Fibroblast of pulmonary artery (primary cell): ENCODE measurements around the gene UNC13A.

ENCODE experiments used
- DNase-seq: peaks from one replicate; pipeline ENCODE4 v3.0.0-alpha.2; 2010; ENCODE audit warnings: low read depth
- H3K4me3 ChIP-seq: replicated peaks from 2 replicates; pipeline ENCODE4 v1.5.1; 2011; ENCODE audit warnings: low read depth, mild to moderate bottlenecking, control low read depth, low read length, moderate library complexity
- TF ChIP-seq, protein P1 (sequence below): IDR thresholded peaks from 2 replicates; pipeline ENCODE4 v1.5.1; 2011; ENCODE audit warnings: mild to moderate bottlenecking, control low read depth, low read length, inconsistent platforms; ENCODE audit errors: missing control alignments

The UNC13A gene

DNA sequence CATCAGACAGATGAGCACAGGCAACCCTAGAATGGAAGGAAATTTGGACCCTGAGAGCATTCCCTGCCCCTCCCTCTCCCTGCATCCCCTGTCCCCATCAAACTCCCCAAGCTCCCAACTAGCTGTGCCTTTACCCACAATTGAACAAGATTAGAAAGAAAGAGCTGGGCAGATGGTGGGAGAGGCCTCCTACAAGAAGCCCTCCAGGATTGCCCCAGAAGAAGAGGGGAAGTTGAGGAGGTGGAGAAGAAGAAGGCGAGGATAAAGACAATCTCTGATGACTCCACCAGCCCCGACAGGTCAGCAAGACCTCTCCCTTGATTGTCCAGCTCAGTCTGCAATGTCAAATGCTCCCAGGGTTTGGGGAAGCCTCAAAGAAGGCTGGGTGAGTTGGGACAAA is 11.9 kb downstream of the UNC13A start:
- TF ChIP-seq, protein P1, sequence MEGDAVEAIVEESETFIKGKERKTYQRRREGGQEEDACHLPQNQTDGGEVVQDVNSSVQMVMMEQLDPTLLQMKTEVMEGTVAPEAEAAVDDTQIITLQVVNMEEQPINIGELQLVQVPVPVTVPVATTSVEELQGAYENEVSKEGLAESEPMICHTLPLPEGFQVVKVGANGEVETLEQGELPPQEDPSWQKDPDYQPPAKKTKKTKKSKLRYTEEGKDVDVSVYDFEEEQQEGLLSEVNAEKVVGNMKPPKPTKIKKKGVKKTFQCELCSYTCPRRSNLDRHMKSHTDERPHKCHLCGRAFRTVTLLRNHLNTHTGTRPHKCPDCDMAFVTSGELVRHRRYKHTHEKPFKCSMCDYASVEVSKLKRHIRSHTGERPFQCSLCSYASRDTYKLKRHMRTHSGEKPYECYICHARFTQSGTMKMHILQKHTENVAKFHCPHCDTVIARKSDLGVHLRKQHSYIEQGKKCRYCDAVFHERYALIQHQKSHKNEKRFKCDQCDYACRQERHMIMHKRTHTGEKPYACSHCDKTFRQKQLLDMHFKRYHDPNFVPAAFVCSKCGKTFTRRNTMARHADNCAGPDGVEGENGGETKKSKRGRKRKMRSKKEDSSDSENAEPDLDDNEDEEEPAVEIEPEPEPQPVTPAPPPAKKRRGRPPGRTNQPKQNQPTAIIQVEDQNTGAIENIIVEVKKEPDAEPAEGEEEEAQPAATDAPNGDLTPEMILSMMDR = no peak
- H3K4me3 ChIP-seq = no peak overlapping the region
- no peak for DNase-seq

DNA sequence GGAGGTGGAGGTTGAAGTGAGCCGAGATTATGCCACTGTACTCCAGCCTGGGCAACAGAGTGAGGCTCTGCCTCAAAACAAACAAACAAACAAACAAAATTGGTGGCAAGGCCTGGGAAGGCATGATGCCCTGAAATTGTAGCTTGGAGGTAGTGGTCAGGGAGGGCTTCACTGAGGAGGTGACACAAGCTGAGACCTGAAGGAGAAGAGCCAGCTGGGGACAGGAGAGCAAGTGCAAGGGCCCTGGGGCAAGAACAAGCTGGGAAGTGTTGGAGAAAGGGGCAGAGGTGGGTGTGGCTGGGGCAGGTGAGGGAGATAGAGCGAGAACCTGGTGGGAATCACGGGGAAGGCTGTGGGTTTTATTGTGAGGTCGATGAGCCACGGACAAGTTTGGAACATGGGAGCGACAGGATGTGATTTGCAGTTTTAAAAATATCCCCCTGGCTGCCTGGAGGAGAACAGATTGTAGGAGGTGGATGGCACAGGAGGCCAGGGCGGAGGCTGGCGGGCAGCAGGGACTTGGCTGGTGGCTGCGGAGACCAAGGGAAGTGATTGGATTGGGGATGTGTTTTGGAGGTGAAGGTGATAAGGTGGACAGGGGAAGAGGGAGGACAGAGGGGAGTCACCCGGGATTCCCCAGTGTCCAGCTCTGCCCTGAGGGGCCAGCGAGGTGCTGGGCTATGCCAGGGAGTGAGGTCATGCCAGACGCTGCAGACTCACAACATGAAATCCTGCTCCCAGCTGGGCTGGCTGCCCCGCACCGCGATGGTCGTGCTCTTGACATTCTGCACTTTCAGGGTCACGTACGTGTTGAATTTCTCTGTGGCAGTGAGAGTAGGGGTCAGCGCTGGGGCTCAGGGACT is 14.0 kb downstream of the UNC13A start:
- TF ChIP-seq, protein P1 = no peak
- H3K4me3 ChIP-seq = no peak overlapping the region
- DNase-seq = no peak

DNA sequence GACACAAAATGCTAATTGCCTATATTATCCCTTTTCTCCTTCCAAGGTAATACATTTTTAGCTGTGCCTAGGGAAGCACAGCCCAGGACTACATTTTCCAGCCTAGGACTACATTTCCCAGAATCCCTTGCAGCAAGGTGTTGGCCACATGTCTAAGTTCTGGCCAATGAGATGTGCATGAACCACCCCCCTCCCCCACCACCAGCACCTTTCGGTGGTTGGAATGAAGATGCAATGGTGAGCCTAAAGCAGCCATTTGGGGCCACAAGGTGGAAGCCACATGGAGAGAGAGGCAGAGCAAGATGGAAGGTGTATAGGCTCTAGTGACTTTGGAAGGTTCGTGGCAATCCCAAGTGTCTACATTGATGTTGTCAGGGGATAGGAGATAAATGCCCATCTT is 16.2 kb downstream of the UNC13A start:
- DNase-seq = peak; percentile 59
- H3K4me3 ChIP-seq = no peak overlapping the region
- TF ChIP-seq, protein P1 = no peak

DNA sequence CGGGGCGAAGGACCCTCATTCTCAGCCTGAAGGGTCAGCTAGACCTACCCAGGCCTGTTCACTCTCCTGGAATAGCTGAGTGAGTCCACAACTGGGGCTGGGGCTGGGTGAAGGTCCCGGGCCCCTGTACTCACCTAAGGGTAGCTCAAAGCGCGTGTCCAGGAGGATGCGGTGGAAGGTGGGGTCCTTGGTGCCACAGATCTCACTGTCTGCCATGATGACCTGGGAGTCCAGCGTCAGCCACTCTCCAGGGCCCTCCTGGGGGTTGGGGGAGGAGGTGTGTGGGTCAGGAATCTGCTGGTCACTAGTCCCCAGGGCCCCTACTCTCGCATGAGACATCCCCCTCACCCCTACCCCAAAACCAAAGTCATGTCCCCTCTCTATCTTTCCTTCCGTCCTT is 18.7 kb downstream of the UNC13A start:
- H3K4me3 ChIP-seq = no peak overlapping the region
- TF ChIP-seq, protein P1 = no peak
- no peak for DNase-seq

DNA sequence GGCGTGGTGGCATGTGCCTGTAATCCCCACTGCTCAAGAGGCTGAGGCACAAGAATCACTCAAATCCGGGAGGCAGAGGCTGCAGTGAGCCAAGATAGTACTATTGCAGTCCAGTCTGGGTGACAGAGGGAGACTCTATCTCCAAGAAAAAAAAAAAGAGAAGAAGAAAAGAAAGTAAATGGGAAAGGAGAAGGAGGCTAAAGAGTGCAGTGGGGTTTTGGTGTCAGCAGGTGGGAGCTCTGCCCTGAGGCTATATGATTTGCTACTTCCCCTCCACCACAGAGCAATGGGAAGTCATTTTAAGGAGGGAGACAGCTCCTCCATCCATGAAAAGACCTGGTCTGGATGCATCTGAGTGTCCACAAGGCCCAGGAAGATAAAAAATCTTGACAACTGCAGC is 23.1 kb downstream of the UNC13A start:
- H3K4me3 ChIP-seq = no peak overlapping the region
- TF ChIP-seq, protein P1 = no peak

DNA sequence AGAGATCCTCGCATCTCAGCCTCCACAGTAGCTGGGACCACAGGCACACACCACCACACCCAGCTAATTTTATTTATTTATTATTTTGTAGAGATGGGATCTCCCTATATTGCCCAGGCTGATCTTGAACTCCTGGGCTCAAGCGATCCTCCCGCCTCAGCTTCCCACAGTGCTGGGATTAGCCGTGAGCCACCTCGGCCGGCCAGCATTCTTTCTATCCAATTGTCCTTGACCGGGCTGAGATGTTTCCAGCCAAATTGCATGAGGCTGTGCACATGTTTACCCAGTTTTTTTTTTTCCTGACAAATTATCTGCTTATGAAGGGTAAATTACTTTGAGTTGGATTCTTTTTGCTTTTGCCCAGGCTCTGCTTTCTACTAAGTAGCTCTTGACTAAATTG is 28.2 kb downstream of the UNC13A start:
- no peak overlapping the region for H3K4me3 ChIP-seq
- DNase-seq = no peak
- TF ChIP-seq, protein P1 = no peak

More for the DNA sequence above, 23.1 kb downstream of the UNC13A start:
- DNase-seq = no peak

DNA sequence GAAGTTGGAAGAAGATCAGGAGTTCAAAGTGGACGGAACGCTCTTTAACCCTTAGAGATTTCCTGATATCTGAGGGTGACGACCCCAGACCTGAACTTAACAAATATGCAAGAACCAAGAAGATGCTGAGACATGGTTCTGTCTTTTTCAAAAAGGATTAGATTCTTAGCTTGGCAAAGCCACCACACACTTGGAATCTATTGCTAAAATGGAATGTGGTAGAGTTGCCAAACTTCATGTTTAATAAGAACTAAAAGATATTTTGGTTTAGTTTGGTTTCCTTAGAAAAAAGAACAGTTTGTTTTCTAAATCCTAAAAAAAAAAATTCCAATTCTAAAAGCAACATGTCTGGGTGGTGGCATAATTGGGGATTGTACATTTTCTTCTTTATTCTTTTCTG is 29.5 kb downstream of the UNC13A start:
- TF ChIP-seq, protein P1 = no peak
- peak; percentile 21 for DNase-seq
- no peak overlapping the region for H3K4me3 ChIP-seq
